ENCODE data around the gene IL10RB. TPM values are rescaled to one million over a fixed set of nuclear protein-coding genes. Genes with fewer than 3 reads are reported as not detected.

The IL10RB gene
- total and polyA plus RNA-seq, 4 donors = 11.6 to 28.4 (median 17.8) TPM

- H3K27ac ChIP-seq (ENCODE audit: low read depth in 1 of 2, low read length in 2 of 2) = peak overlapping the region in 1 of 2 donors; percentile 75
- ATAC-seq (ENCODE audit: low FRiP score) = no peak
- H3K36me3 ChIP-seq (ENCODE audit: control insufficient read depth in 1 of 2, insufficient read depth in 2 of 2, low read length in 1 of 2) = peaks cover 0 to 4% of the 10 kb centered on the region in 2 donors
- no peaks in the 10 kb centered on the region for H3K9me3 ChIP-seq (ENCODE audit: control insufficient read depth, low read length)
- WGBS, 2 donors = 66 to 73% methylated on average over 7 of the region's 7 CpGs
- H3K4me3 ChIP-seq (ENCODE audit: low read length in 2 of 2) = no peak overlapping the region
- DNase-seq = no peak
- intact Hi-C loops (cut with DNase I) = loop anchor here in 1 of 2 donors (2.0 kb wide), 1 partner anchor 58 kb away; the partner anchor contains the start of gene IFNAR1
- no peaks in the 10 kb centered on the region for H3K4me1 ChIP-seq (ENCODE audit: control insufficient read depth in 1 of 2, insufficient read depth in 2 of 2, low read length in 2 of 2)
- H3K27me3 ChIP-seq (ENCODE audit: control insufficient read depth in 1 of 2, insufficient read depth in 2 of 2, low read length in 1 of 2) = no peaks in the 10 kb centered on the region
Measured at GRCh38 chr21:33267250-33267649, 1.1 kb downstream of the IL10RB start.

GRCh38 chr21:33268393-33268736, 2.2 kb downstream of the IL10RB start:
- no peak overlapping the region for H3K4me3 ChIP-seq (ENCODE audit: low read length in 2 of 2)
- intact Hi-C loops (cut with DNase I) = no loop called here
- ATAC-seq (ENCODE audit: low FRiP score) (no peak), DNase-seq (no peak)
- peaks cover 0 to 2% of the 10 kb centered on the region in 2 donors for H3K4me1 ChIP-seq (ENCODE audit: control insufficient read depth in 1 of 2, insufficient read depth in 2 of 2, low read length in 2 of 2)
- H3K36me3 ChIP-seq (ENCODE audit: control insufficient read depth in 1 of 2, insufficient read depth in 2 of 2, low read length in 1 of 2) = peaks cover 0 to 6% of the 10 kb centered on the region in 2 donors
- H3K27me3 ChIP-seq (ENCODE audit: control insufficient read depth in 1 of 2, insufficient read depth in 2 of 2, low read length in 1 of 2) = no peaks in the 10 kb centered on the region
- 88 to 92% methylated on average over 7 of the region's 7 CpGs for WGBS, 2 donors
- no peak overlapping the region for H3K27ac ChIP-seq (ENCODE audit: low read depth in 1 of 2, low read length in 2 of 2)
- H3K9me3 ChIP-seq (ENCODE audit: control insufficient read depth, low read length) = no peaks in the 10 kb centered on the region

GRCh38 chr21:33268737-33269441, 2.7 kb downstream of the IL10RB start:
- peaks cover 0 to 3% of the 10 kb centered on the region in 2 donors for H3K36me3 ChIP-seq (ENCODE audit: control insufficient read depth in 1 of 2, insufficient read depth in 2 of 2, low read length in 1 of 2)
- DNase-seq = no peak

GRCh38 chr21:33270986-33271385, 4.8 kb downstream of the IL10RB start:
- intact Hi-C loops (cut with DNase I) = no loop called here
- no peaks in the 10 kb centered on the region for H3K9me3 ChIP-seq (ENCODE audit: control insufficient read depth, low read length)
- H3K36me3 ChIP-seq (ENCODE audit: control insufficient read depth in 1 of 2, insufficient read depth in 2 of 2, low read length in 1 of 2) = peaks cover 0 to 3% of the 10 kb centered on the region in 2 donors

More at GRCh38 chr21:33268737-33269441, 2.7 kb downstream of the IL10RB start:
- no peak for ATAC-seq (ENCODE audit: low FRiP score)
- H3K4me1 ChIP-seq (ENCODE audit: control insufficient read depth in 1 of 2, insufficient read depth in 2 of 2, low read length in 2 of 2) = peaks cover 0 to 2% of the 10 kb centered on the region in 2 donors
- no peaks in the 10 kb centered on the region for H3K9me3 ChIP-seq (ENCODE audit: control insufficient read depth, low read length)
- intact Hi-C loops (cut with DNase I) = no loop called here
- no peak overlapping the region for H3K27ac ChIP-seq (ENCODE audit: low read depth in 1 of 2, low read length in 2 of 2)
- WGBS, 2 donors = 85 to 87% methylated on average over 12 of the region's 12 CpGs
- no peaks in the 10 kb centered on the region for H3K27me3 ChIP-seq (ENCODE audit: control insufficient read depth in 1 of 2, insufficient read depth in 2 of 2, low read length in 1 of 2)
- no peak overlapping the region for H3K4me3 ChIP-seq (ENCODE audit: low read length in 2 of 2)

GRCh38 chr21:33273044-33273443, 6.9 kb downstream of the IL10RB start:
- H3K4me3 ChIP-seq (ENCODE audit: low read length in 2 of 2) = no peak overlapping the region

More at GRCh38 chr21:33270986-33271385, 4.8 kb downstream of the IL10RB start:
- Histone ChIP-seq H3K4me3 (ENCODE audit: low read length in 2 of 2) (no peak overlapping the region), H3K4me1 (ENCODE audit: control insufficient read depth in 1 of 2, insufficient read depth in 2 of 2, low read length in 2 of 2) (peaks cover 0 to 2% of the 10 kb centered on the region in 2 donors), H3K27ac (ENCODE audit: low read depth in 1 of 2, low read length in 2 of 2) (no peak overlapping the region), H3K27me3 (ENCODE audit: control insufficient read depth in 1 of 2, insufficient read depth in 2 of 2, low read length in 1 of 2) (no peaks in the 10 kb centered on the region)
- no peak for ATAC-seq (ENCODE audit: low FRiP score)
- DNase-seq = no peak
- 91 to 93% methylated on average over 8 of the region's 8 CpGs for WGBS, 2 donors

GRCh38 chr21:33278721-33279120, 12.6 kb downstream of the IL10RB start:
- Histone ChIP-seq H3K9me3 (ENCODE audit: control insufficient read depth, low read length) (no peaks in the 10 kb centered on the region), H3K4me1 (ENCODE audit: control insufficient read depth in 1 of 2, insufficient read depth in 2 of 2, low read length in 2 of 2) (no peaks in the 10 kb centered on the region), H3K27me3 (ENCODE audit: control insufficient read depth in 1 of 2, insufficient read depth in 2 of 2, low read length in 1 of 2) (no peaks in the 10 kb centered on the region), H3K4me3 (ENCODE audit: low read length in 2 of 2) (no peak overlapping the region), H3K36me3 (ENCODE audit: control insufficient read depth in 1 of 2, insufficient read depth in 2 of 2, low read length in 1 of 2) (peaks cover 6 to 8% of the 10 kb centered on the region in 2 donors), H3K27ac (ENCODE audit: low read depth in 1 of 2, low read length in 2 of 2) (no peak overlapping the region)
- DNase-seq = no peak
- intact Hi-C loops (cut with DNase I) = no loop called here
- no peak for ATAC-seq (ENCODE audit: low FRiP score)
- 63 to 77% methylated on average over 2 of the region's 2 CpGs for WGBS, 2 donors

More at GRCh38 chr21:33273044-33273443, 6.9 kb downstream of the IL10RB start:
- peaks cover 0 to 2% of the 10 kb centered on the region in 2 donors for H3K4me1 ChIP-seq (ENCODE audit: control insufficient read depth in 1 of 2, insufficient read depth in 2 of 2, low read length in 2 of 2)
- no peak for ATAC-seq (ENCODE audit: low FRiP score)
- H3K27ac ChIP-seq (ENCODE audit: low read depth in 1 of 2, low read length in 2 of 2) = no peak overlapping the region
- intact Hi-C loops (cut with DNase I) = no loop called here
- 93 to 96% methylated on average over 6 of the region's 6 CpGs for WGBS, 2 donors
- no peaks in the 10 kb centered on the region for H3K9me3 ChIP-seq (ENCODE audit: control insufficient read depth, low read length)
- DNase-seq = no peak
- H3K27me3 ChIP-seq (ENCODE audit: control insufficient read depth in 1 of 2, insufficient read depth in 2 of 2, low read length in 1 of 2) = no peaks in the 10 kb centered on the region
- peaks cover 0 to 3% of the 10 kb centered on the region in 2 donors for H3K36me3 ChIP-seq (ENCODE audit: control insufficient read depth in 1 of 2, insufficient read depth in 2 of 2, low read length in 1 of 2)

- H3K36me3 ChIP-seq (ENCODE audit: control insufficient read depth in 1 of 2, insufficient read depth in 2 of 2, low read length in 1 of 2) = peaks cover 6 to 9% of the 10 kb centered on the region in 2 donors
- DNase-seq (no peak), ATAC-seq (ENCODE audit: low FRiP score) (no peak)
- WGBS, 2 donors = 94 to 98% methylated on average over 3 of the region's 3 CpGs
- intact Hi-C loops (cut with DNase I) = no loop called here
- no peaks in the 10 kb centered on the region for H3K9me3 ChIP-seq (ENCODE audit: control insufficient read depth, low read length)
- H3K27me3 ChIP-seq (ENCODE audit: control insufficient read depth in 1 of 2, insufficient read depth in 2 of 2, low read length in 1 of 2) = no peaks in the 10 kb centered on the region
- no peak overlapping the region for H3K27ac ChIP-seq (ENCODE audit: low read depth in 1 of 2, low read length in 2 of 2)
- H3K4me3 ChIP-seq (ENCODE audit: low read length in 2 of 2) = no peak overlapping the region
- H3K4me1 ChIP-seq (ENCODE audit: control insufficient read depth in 1 of 2, insufficient read depth in 2 of 2, low read length in 2 of 2) = no peaks in the 10 kb centered on the region
Measured at GRCh38 chr21:33279330-33279820, 13.2 kb downstream of the IL10RB start.

- Histone ChIP-seq H3K27ac (ENCODE audit: low read depth in 1 of 2, low read length in 2 of 2) (no peak overlapping the region), H3K4me1 (ENCODE audit: control insufficient read depth in 1 of 2, insufficient read depth in 2 of 2, low read length in 2 of 2) (no peaks in the 10 kb centered on the region), H3K36me3 (ENCODE audit: control insufficient read depth in 1 of 2, insufficient read depth in 2 of 2, low read length in 1 of 2) (peaks cover 6 to 9% of the 10 kb centered on the region in 2 donors), H3K9me3 (ENCODE audit: control insufficient read depth, low read length) (no peaks in the 10 kb centered on the region), H3K27me3 (ENCODE audit: control insufficient read depth in 1 of 2, insufficient read depth in 2 of 2, low read length in 1 of 2) (no peaks in the 10 kb centered on the region), H3K4me3 (ENCODE audit: low read length in 2 of 2) (no peak overlapping the region)
- ATAC-seq (ENCODE audit: low FRiP score) = no peak
- intact Hi-C loops (cut with DNase I) = no loop called here
- WGBS, 2 donors = 87 to 94% methylated on average over 6 of the region's 6 CpGs
- DNase-seq = no peak
Measured at GRCh38 chr21:33281096-33281652, 15.0 kb downstream of the IL10RB start.

GRCh38 chr21:33283203-33283602, 17.0 kb downstream of the IL10RB start:
- H3K9me3 ChIP-seq (ENCODE audit: control insufficient read depth, low read length) = no peaks in the 10 kb centered on the region
- H3K27ac ChIP-seq (ENCODE audit: low read depth in 1 of 2, low read length in 2 of 2) = no peak overlapping the region
- H3K27me3 ChIP-seq (ENCODE audit: control insufficient read depth in 1 of 2, insufficient read depth in 2 of 2, low read length in 1 of 2) = no peaks in the 10 kb centered on the region
- H3K4me1 ChIP-seq (ENCODE audit: control insufficient read depth in 1 of 2, insufficient read depth in 2 of 2, low read length in 2 of 2) = no peaks in the 10 kb centered on the region
- ATAC-seq (ENCODE audit: low FRiP score) (no peak), DNase-seq (no peak)
- no peak overlapping the region for H3K4me3 ChIP-seq (ENCODE audit: low read length in 2 of 2)
- WGBS, 2 donors = 96 to 98% methylated on average over 5 of the region's 5 CpGs
- peaks cover 6 to 9% of the 10 kb centered on the region in 2 donors for H3K36me3 ChIP-seq (ENCODE audit: control insufficient read depth in 1 of 2, insufficient read depth in 2 of 2, low read length in 1 of 2)
- intact Hi-C loops (cut with DNase I) = no loop called here
